Activated B cell treated with CpG ODN at 0.5 μM for 24 hours (primary cell): Measurements from ENCODE around the gene TKFC. TPM values are rescaled to one million over a fixed set of nuclear protein-coding genes. Genes with fewer than 3 reads are reported as not detected.

Experiments used
- ATAC-seq: fragments of 200-7000 bp; cut with Tn5 transposase; one replicate; pipeline ENCODE4 v1.10.0; 2021; ENCODE audit warnings: low read depth, mild to moderate bottlenecking, moderate library complexity
- CTCF ChIA-PET: fragments of 350-600 bp; sonication (Branson Sonifier 250); formaldehyde crosslinking; loops from one replicate; lab custom pipeline; 2021; ENCODE audit warnings: antibody characterized with exemption; lab: Charles Lee
- POLR2A ChIA-PET: fragments of 350-600 bp; sonication (Branson Sonifier 250); formaldehyde crosslinking; loops from one replicate; lab custom pipeline; 2021; ENCODE audit warnings: antibody characterized with exemption; lab: Charles Lee
- DNase-seq: peaks from one replicate; pipeline ENCODE4 v3.0.0; 2022
- H3K27ac Mint-ChIP-seq: one replicate; pipeline ENCODE4 v1.8.0; 2020; ENCODE audit warnings: mixed read lengths
- H3K27me3 Mint-ChIP-seq: one replicate; pipeline ENCODE4 v1.8.0; 2021; ENCODE audit warnings: mixed read lengths
- H3K36me3 Mint-ChIP-seq: one replicate; pipeline ENCODE4 v1.8.0; 2021; ENCODE audit warnings: low read depth, mixed read lengths
- H3K4me1 Mint-ChIP-seq: one replicate; pipeline ENCODE4 v1.8.0; 2021; ENCODE audit warnings: mixed read lengths
- H3K4me3 Mint-ChIP-seq: one replicate; pipeline ENCODE4 v1.8.0; 2020; ENCODE audit warnings: mild to moderate bottlenecking, mixed read lengths
- H3K9me3 Mint-ChIP-seq: one replicate; pipeline ENCODE4 v1.8.0; 2020; ENCODE audit warnings: mixed read lengths
- intact Hi-C: fragments of 100-400 bp; cut with micrococcal nuclease; formaldehyde crosslinking; loops from one replicate; pipeline ENCODE4 v1.15.1; 2024
- total RNA-seq: library from RNA; stranded (reverse); gene quantifications from 2 replicates; pipeline ENCODE4 v1.2.3, GENCODE V29; 2022
- TF ChIP-seq, protein P1 (sequence below): fragments of 200-600 bp; IDR thresholded peaks from one replicate; pipeline ENCODE4 v1.8.0; 2022; ENCODE audit warnings: antibody characterized with exemption, mild to moderate bottlenecking

Gene TKFC
- total RNA-seq, 1 donor from 2014 or later: 63.9 TPM

- intact Hi-C loops: no loop called here
These were observed 28.3 kb downstream of the TKFC start for GRCh38 chr11:61361237-61361740.

DNA sequence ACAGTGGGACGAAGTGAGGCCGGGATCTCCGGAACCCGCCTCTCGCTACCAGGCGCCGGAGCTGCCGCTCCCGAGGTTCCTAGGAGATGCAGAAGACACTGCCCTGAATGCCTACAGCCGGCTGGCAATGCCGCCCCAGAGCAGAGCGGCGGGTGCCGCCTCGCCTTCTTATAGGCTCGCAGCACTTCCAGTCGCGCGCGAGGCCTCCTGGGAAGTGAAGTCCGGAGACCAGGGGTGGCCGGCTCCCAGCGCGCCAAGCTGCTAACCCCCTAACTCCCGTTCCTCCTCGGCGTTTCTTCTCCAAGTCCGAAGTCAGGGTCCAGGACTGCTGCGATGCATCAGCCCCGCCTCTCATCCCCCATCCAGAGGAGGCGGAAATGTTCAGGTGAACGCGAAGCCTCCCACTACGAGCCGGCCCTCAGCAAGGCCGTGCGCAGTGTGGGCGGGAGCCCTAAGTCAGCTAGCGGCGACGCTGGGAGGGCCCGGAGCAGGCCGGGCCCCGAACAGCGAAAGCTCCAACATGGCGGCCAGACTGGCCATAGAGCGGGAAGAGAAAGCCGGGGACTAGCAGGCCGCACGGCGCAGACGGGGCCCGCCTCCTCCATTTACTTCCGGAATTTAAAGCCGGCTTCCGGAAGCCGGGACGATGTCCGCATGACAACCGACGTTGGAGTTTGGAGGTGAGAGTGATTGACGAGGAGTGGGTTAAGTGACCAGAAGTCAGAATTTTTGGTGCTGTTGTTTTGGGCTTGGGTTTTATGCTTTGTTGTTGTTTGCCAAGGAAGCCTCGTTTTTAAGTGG is 28.9 kb downstream of the TKFC start, which contains the start of the genes CYB561A3 and TMEM138:
CYB561A3 (minus strand) TSS at position 142 of the 801 bp plus-strand sequence. CDS start 5,169 bp downstream, outside the sequence.
TMEM138 (plus strand) TSS at position 634 of the 801 bp plus-strand sequence. CDS start 2,017 bp downstream, outside the sequence.
- peak; percentile 76 for ATAC-seq
- peak within 1 kb of the TSS; percentile 100 for H3K4me3 Mint-ChIP-seq
- H3K9me3 Mint-ChIP-seq: no peaks in the 10 kb centered on the region
- intact Hi-C loops: loop anchor here (1.0 to 2.0 kb wide), 4 partner anchors 26 to 451 kb away; partner anchors contain the start of gene VPS37C
- peaks cover 58% of the 10 kb centered on the region for H3K4me1 Mint-ChIP-seq
- TF ChIP-seq, protein P1, sequence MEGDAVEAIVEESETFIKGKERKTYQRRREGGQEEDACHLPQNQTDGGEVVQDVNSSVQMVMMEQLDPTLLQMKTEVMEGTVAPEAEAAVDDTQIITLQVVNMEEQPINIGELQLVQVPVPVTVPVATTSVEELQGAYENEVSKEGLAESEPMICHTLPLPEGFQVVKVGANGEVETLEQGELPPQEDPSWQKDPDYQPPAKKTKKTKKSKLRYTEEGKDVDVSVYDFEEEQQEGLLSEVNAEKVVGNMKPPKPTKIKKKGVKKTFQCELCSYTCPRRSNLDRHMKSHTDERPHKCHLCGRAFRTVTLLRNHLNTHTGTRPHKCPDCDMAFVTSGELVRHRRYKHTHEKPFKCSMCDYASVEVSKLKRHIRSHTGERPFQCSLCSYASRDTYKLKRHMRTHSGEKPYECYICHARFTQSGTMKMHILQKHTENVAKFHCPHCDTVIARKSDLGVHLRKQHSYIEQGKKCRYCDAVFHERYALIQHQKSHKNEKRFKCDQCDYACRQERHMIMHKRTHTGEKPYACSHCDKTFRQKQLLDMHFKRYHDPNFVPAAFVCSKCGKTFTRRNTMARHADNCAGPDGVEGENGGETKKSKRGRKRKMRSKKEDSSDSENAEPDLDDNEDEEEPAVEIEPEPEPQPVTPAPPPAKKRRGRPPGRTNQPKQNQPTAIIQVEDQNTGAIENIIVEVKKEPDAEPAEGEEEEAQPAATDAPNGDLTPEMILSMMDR: no peak
- H3K27me3 Mint-ChIP-seq: no peaks in the 10 kb centered on the region
- DNase-seq: peak; percentile 84
- H3K36me3 Mint-ChIP-seq: peaks cover 64% of the 10 kb centered on the region
- CTCF ChIA-PET: interaction anchor here (0.6 to 9.0 kb wide), 6 partner anchors 9 to 453 kb away, joined by 3 to 126 read pairs (median 3); partner anchors contain the start of genes DDB1 and TKFC
- POLR2A ChIA-PET: interaction anchor here (0.6 to 8.7 kb wide), 22 partner anchors 9 to 1766 kb away, joined by 3 to 224 read pairs (median 6); partner anchors contain the start of genes CPSF7, DDB1, SDHAF2 and SLC3A2
- H3K27ac Mint-ChIP-seq: peak within 1 kb of the TSS; percentile 98

More at GRCh38 chr11:61361237-61361740, 28.3 kb downstream of the TKFC start:
- H3K27ac Mint-ChIP-seq: peak overlapping the region; percentile 98
- TF ChIP-seq, protein P1: no peak
- no peaks in the 10 kb centered on the region for H3K9me3 Mint-ChIP-seq
- peaks cover 65% of the 10 kb centered on the region for H3K4me1 Mint-ChIP-seq
- peak overlapping the region; percentile 100 for H3K4me3 Mint-ChIP-seq
- ATAC-seq (no peak), DNase-seq (no peak)
- ChIA-PET CTCF (interaction anchor here (0.6 to 9.0 kb wide), 5 partner anchors 20 to 453 kb away, joined by 3 to 126 read pairs (median 3); partner anchors contain the start of genes DDB1 and TKFC), POLR2A (interaction anchor here (0.5 to 8.7 kb wide), 15 partner anchors 8 to 1468 kb away, joined by 3 to 224 read pairs (median 8); partner anchors contain the start of genes CPSF7, DDB1, SDHAF2 and TKFC)
- no peaks in the 10 kb centered on the region for H3K27me3 Mint-ChIP-seq
- H3K36me3 Mint-ChIP-seq: peaks cover 63% of the 10 kb centered on the region

DNA sequence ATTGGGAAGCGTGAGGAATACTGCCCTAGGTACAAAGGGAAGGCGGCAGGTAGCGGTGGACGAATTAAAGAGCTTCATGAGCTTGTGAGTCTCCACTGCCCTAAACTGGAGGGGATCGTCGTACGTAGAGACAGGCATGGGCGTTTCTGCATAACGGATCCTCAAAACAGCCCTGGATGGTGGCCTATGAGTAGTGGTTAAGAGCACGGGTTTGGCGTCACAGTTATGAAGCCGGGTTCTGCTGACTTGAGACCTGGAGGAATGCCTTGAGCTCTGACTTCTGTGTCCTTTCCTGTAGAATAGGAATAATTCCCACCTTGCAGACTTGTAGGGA is 29.5 kb downstream of the TKFC start:
- Mint-ChIP-seq H3K36me3 (peaks cover 70% of the 10 kb centered on the region), H3K9me3 (no peaks in the 10 kb centered on the region), H3K27me3 (no peaks in the 10 kb centered on the region), H3K27ac (peak overlapping the region; percentile 98), H3K4me1 (peaks cover 53% of the 10 kb centered on the region), H3K4me3 (peak overlapping the region; percentile 100)
- CTCF ChIA-PET: interaction anchor here (1.2 to 9.0 kb wide), 5 partner anchors 8 to 73 kb away, joined by 3 to 126 read pairs (median 3); partner anchors contain the start of genes DDB1 and TKFC
- DNase-seq (no peak), ATAC-seq (peak; percentile 8)
- intact Hi-C loops: loop anchor here (1.0 to 2.0 kb wide), 4 partner anchors 26 to 452 kb away; partner anchors contain the start of gene VPS37C
- POLR2A ChIA-PET: interaction anchor here (0.7 to 8.7 kb wide), 17 partner anchors 9 to 1519 kb away, joined by 3 to 224 read pairs (median 7); partner anchors contain the start of genes CPSF7, DDB1, SDHAF2 and SLC3A2
- TF ChIP-seq, protein P1: no peak

DNA sequence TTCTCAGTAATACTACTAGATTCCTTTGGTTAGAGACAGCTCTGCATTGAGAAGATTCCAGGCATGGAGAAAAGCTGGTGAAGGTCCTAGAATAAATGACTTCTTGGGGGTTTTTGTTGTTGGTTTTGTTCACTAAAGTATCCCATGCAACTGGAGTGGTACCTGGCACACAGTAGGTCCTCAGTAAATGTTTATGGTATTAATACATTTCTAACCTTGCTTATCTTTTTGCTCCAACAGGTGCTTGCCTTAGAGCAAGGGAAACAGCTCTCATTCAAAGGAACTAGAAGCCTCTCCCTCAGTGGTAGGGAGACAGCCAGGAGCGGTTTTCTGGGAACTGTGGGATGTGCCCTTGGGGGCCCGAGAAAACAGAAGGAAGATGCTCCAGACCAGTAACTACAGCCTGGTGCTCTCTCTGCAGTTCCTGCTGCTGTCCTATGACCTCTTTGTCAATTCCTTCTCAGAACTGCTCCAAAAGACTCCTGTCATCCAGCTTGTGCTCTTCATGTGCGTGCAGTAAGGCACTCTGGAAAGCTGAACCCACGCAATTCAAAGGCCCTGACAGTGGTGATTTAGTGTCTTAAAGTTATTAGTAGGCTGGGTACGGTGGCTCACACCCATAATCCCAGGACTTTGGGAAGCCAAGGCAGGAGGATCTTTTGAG is 31.1 kb downstream of the TKFC start:
- Mint-ChIP-seq H3K9me3 (no peaks in the 10 kb centered on the region), H3K27ac (no peak overlapping the region), H3K4me3 (peak overlapping the region; percentile 100), H3K36me3 (peaks cover 83% of the 10 kb centered on the region), H3K27me3 (no peaks in the 10 kb centered on the region), H3K4me1 (peaks cover 36% of the 10 kb centered on the region)
- ATAC-seq (no peak), DNase-seq (no peak)
- TF ChIP-seq, protein P1: no peak
- intact Hi-C loops: no loop called here
- POLR2A ChIA-PET: interaction anchor here (1.4 to 8.7 kb wide), 7 partner anchors 8 to 65 kb away, joined by 6 to 224 read pairs (median 50); partner anchors contain the start of genes CPSF7, DDB1, SDHAF2 and TKFC
- CTCF ChIA-PET: interaction anchor here (4.1 to 9.0 kb wide), 2 partner anchors 20 to 28 kb away, joined by 52 to 126 read pairs; partner anchors contain the start of genes DDB1 and TKFC
